H1 (cell line): ENCODE data around the gene SURF1. TPM values are rescaled to one million over a fixed set of nuclear protein-coding genes. Genes with fewer than 3 reads are reported as not detected.

Experiments
- BCL11A ChIP-seq, 2 experiments: IDR thresholded peaks; one replicate each; pipeline ENCODE4 v1.6.1; 2011; ENCODE audit warnings: low read depth in 2 of 2, low read length in 2 of 2, mild to moderate bottlenecking in 2 of 2
- CREB1 ChIP-seq: IDR thresholded peaks from 2 replicates; pipeline ENCODE4 v1.6.1; 2012; ENCODE audit warnings: inconsistent platforms
- GABPA ChIP-seq: IDR thresholded peaks from 2 replicates; pipeline ENCODE4 v1.6.1; 2011; ENCODE audit warnings: mild to moderate bottlenecking, low read length, moderate library complexity, borderline replicate concordance; ENCODE audit not compliant: insufficient read depth
- JUND ChIP-seq: IDR thresholded peaks from 2 replicates; pipeline ENCODE4 v1.6.1; 2011; ENCODE audit warnings: mild to moderate bottlenecking, improper control_type of control experiment, low read length
- POLR2AphosphoS5 ChIP-seq: IDR thresholded peaks from 2 replicates; pipeline ENCODE4 v1.6.1; 2011; ENCODE audit warnings: low read depth, low read length
- RBBP5 ChIP-seq: IDR thresholded peaks from 2 replicates; pipeline ENCODE4 v1.7.1; 2012; ENCODE audit warnings: low read depth, mild to moderate bottlenecking, inconsistent platforms, low read length, moderate library complexity, borderline replicate concordance
- SP1 ChIP-seq: IDR thresholded peaks from 2 replicates; pipeline ENCODE4 v1.6.1; 2011; ENCODE audit warnings: low read depth, low read length
- SP2 ChIP-seq: IDR thresholded peaks from 2 replicates; pipeline ENCODE4 v1.6.1; 2012; ENCODE audit warnings: mild to moderate bottlenecking, low read length, inconsistent platforms
- polyA plus RNA-seq, 7 experiments: library from polyadenylated mRNA; depleted of rRNA in 3 of 7; stranded (reverse) in 5 of 7; unstranded in 2 of 7; fragments of >200 nt in 5 of 7; fragments of 200-250 nt in 2 of 7; gene quantifications; 1 replicate in 5 of 7; 2 replicates in 1 of 7; 4 replicates in 1 of 7; pipeline versions ENCODE4 v1.2.1 to v1.2.3, GENCODE V29; 2011 to 2013; ENCODE audit warnings: missing spikeins in 2 of 7, mixed read lengths in 2 of 7
- total RNA-seq: library from RNA; stranded (reverse); fragmentation: NEBNext Ultra II Directional; extraction: Animal tissue kit (Norgen Biotek cat#: 25700); gene quantifications from 2 replicates; pipeline ENCODE4 v1.2.1, GENCODE V29; 2021
- TF ChIP-seq, protein P1 (sequence below): fragments of 300-600 bp; sonication (generic); IDR thresholded peaks from 2 replicates; pipeline ENCODE4 v1.7.1; 2012; ENCODE audit warnings: low read length, moderate library complexity, mild to moderate bottlenecking, inconsistent platforms; ENCODE audit not compliant: insufficient replicate concordance

SURF1 gene
- total and polyA plus RNA-seq, 2 of the 8 experiments (the other 6 are each of a cell fraction or from before 2014, with no cell fraction given): 43.1 to 44.7 TPM

DNA sequence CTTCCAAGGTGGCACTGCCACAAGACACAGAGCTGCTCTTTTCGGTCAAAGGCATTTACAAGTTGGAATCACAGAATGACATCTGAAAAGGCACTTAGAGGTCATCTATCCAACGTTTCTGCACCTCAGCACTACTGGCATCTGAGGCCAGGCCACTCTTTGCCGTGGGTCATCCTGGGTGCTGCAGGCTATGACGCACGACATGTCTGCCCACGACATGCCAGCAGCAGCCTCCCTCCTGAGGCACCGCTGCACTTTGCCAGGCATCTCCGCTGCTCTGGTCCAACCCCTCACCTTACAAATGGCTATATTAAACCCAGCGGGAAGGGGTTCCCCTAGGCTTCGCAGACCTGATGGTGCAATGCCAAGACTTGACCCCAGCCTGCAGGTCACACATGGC lies 11.5 kb upstream of the SURF1 start (continued):
- TF ChIP-seq, protein P1, sequence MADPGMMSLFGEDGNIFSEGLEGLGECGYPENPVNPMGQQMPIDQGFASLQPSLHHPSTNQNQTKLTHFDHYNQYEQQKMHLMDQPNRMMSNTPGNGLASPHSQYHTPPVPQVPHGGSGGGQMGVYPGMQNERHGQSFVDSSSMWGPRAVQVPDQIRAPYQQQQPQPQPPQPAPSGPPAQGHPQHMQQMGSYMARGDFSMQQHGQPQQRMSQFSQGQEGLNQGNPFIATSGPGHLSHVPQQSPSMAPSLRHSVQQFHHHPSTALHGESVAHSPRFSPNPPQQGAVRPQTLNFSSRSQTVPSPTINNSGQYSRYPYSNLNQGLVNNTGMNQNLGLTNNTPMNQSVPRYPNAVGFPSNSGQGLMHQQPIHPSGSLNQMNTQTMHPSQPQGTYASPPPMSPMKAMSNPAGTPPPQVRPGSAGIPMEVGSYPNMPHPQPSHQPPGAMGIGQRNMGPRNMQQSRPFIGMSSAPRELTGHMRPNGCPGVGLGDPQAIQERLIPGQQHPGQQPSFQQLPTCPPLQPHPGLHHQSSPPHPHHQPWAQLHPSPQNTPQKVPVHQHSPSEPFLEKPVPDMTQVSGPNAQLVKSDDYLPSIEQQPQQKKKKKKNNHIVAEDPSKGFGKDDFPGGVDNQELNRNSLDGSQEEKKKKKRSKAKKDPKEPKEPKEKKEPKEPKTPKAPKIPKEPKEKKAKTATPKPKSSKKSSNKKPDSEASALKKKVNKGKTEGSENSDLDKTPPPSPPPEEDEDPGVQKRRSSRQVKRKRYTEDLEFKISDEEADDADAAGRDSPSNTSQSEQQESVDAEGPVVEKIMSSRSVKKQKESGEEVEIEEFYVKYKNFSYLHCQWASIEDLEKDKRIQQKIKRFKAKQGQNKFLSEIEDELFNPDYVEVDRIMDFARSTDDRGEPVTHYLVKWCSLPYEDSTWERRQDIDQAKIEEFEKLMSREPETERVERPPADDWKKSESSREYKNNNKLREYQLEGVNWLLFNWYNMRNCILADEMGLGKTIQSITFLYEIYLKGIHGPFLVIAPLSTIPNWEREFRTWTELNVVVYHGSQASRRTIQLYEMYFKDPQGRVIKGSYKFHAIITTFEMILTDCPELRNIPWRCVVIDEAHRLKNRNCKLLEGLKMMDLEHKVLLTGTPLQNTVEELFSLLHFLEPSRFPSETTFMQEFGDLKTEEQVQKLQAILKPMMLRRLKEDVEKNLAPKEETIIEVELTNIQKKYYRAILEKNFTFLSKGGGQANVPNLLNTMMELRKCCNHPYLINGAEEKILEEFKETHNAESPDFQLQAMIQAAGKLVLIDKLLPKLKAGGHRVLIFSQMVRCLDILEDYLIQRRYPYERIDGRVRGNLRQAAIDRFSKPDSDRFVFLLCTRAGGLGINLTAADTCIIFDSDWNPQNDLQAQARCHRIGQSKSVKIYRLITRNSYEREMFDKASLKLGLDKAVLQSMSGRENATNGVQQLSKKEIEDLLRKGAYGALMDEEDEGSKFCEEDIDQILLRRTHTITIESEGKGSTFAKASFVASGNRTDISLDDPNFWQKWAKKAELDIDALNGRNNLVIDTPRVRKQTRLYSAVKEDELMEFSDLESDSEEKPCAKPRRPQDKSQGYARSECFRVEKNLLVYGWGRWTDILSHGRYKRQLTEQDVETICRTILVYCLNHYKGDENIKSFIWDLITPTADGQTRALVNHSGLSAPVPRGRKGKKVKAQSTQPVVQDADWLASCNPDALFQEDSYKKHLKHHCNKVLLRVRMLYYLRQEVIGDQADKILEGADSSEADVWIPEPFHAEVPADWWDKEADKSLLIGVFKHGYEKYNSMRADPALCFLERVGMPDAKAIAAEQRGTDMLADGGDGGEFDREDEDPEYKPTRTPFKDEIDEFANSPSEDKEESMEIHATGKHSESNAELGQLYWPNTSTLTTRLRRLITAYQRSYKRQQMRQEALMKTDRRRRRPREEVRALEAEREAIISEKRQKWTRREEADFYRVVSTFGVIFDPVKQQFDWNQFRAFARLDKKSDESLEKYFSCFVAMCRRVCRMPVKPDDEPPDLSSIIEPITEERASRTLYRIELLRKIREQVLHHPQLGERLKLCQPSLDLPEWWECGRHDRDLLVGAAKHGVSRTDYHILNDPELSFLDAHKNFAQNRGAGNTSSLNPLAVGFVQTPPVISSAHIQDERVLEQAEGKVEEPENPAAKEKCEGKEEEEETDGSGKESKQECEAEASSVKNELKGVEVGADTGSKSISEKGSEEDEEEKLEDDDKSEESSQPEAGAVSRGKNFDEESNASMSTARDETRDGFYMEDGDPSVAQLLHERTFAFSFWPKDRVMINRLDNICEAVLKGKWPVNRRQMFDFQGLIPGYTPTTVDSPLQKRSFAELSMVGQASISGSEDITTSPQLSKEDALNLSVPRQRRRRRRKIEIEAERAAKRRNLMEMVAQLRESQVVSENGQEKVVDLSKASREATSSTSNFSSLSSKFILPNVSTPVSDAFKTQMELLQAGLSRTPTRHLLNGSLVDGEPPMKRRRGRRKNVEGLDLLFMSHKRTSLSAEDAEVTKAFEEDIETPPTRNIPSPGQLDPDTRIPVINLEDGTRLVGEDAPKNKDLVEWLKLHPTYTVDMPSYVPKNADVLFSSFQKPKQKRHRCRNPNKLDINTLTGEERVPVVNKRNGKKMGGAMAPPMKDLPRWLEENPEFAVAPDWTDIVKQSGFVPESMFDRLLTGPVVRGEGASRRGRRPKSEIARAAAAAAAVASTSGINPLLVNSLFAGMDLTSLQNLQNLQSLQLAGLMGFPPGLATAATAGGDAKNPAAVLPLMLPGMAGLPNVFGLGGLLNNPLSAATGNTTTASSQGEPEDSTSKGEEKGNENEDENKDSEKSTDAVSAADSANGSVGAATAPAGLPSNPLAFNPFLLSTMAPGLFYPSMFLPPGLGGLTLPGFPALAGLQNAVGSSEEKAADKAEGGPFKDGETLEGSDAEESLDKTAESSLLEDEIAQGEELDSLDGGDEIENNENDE: no peak
- TF ChIP-seq GABPA (no peak), POLR2AphosphoS5 (no peak), BCL11A (IDR thresholded peaks at IDR 0.05; ENCODE audit: low read depth in 2 of 2, low read length in 2 of 2) (no peak), RBBP5 (no peak), JUND (no peak), SP2 (no peak), CREB1 (no peak), SP1 (no peak)
